Measurements from ENCODE around the gene XNDC1N. TPM values are rescaled to one million over a fixed set of nuclear protein-coding genes. Genes with fewer than 3 reads are reported as not detected.
A peak's percentile ranks its signal among the peaks of the same experiment; 100 is the strongest.

Gene XNDC1N
- total and polyA plus RNA-seq, 2 of the 13 experiments (the other 11 are each of a cell fraction or from before 2014, with no cell fraction given), result 3.4 to 7.5 TPM

DNA sequence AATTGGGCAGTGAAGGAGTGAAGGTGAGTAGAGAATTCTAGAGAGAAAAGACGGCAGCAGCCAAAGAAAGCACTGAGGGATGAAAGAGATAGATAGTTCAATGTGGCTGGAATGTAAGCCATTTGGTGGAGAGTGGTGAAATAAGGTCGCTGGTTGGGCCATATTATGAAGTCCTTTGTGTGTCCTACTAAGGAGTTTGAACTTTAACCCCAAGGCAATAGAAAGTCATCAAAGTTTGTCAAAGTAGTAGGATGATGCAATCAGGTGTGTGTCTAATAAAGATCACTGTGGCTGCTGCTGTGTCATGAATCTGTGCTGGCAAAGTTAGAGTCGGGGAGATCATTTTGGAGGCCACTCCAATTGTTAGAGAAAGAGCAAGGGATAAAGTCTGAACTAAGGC is 19.1 kb upstream of the XNDC1N start (continued):
- TF ChIP-seq, protein P1, sequence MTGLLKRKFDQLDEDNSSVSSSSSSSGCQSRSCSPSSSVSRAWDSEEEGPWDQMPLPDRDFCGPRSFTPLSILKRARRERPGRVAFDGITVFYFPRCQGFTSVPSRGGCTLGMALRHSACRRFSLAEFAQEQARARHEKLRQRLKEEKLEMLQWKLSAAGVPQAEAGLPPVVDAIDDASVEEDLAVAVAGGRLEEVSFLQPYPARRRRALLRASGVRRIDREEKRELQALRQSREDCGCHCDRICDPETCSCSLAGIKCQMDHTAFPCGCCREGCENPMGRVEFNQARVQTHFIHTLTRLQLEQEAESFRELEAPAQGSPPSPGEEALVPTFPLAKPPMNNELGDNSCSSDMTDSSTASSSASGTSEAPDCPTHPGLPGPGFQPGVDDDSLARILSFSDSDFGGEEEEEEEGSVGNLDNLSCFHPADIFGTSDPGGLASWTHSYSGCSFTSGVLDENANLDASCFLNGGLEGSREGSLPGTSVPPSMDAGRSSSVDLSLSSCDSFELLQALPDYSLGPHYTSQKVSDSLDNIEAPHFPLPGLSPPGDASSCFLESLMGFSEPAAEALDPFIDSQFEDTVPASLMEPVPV (CRISPR knock-in tag; IDR thresholded peaks at IDR 0.05), result no peak
- TF ChIP-seq ZBTB40 (IDR thresholded peaks at IDR 0.05), result peak; percentile 43
- TF ChIP-seq ZBTB40 (CRISPR knock-in tag; IDR thresholded peaks at IDR 0.05), result peak; percentile 93; the same call in 1 of the 2 replicates
- TF ChIP-seq JUNB (CRISPR knock-in tag; IDR thresholded peaks at IDR 0.05; ENCODE audit: borderline replicate concordance), result no peak
- TF ChIP-seq, protein P2, sequence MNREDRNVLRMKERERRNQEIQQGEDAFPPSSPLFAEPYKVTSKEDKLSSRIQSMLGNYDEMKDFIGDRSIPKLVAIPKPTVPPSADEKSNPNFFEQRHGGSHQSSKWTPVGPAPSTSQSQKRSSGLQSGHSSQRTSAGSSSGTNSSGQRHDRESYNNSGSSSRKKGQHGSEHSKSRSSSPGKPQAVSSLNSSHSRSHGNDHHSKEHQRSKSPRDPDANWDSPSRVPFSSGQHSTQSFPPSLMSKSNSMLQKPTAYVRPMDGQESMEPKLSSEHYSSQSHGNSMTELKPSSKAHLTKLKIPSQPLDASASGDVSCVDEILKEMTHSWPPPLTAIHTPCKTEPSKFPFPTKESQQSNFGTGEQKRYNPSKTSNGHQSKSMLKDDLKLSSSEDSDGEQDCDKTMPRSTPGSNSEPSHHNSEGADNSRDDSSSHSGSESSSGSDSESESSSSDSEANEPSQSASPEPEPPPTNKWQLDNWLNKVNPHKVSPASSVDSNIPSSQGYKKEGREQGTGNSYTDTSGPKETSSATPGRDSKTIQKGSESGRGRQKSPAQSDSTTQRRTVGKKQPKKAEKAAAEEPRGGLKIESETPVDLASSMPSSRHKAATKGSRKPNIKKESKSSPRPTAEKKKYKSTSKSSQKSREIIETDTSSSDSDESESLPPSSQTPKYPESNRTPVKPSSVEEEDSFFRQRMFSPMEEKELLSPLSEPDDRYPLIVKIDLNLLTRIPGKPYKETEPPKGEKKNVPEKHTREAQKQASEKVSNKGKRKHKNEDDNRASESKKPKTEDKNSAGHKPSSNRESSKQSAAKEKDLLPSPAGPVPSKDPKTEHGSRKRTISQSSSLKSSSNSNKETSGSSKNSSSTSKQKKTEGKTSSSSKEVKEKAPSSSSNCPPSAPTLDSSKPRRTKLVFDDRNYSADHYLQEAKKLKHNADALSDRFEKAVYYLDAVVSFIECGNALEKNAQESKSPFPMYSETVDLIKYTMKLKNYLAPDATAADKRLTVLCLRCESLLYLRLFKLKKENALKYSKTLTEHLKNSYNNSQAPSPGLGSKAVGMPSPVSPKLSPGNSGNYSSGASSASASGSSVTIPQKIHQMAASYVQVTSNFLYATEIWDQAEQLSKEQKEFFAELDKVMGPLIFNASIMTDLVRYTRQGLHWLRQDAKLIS (CRISPR knock-in tag; IDR thresholded peaks at IDR 0.05), result no peak
- TF ChIP-seq, protein P3, sequence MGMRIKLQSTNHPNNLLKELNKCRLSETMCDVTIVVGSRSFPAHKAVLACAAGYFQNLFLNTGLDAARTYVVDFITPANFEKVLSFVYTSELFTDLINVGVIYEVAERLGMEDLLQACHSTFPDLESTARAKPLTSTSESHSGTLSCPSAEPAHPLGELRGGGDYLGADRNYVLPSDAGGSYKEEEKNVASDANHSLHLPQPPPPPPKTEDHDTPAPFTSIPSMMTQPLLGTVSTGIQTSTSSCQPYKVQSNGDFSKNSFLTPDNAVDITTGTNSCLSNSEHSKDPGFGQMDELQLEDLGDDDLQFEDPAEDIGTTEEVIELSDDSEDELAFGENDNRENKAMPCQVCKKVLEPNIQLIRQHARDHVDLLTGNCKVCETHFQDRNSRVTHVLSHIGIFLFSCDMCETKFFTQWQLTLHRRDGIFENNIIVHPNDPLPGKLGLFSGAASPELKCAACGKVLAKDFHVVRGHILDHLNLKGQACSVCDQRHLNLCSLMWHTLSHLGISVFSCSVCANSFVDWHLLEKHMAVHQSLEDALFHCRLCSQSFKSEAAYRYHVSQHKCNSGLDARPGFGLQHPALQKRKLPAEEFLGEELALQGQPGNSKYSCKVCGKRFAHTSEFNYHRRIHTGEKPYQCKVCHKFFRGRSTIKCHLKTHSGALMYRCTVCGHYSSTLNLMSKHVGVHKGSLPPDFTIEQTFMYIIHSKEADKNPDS (CRISPR knock-in tag; IDR thresholded peaks at IDR 0.05), result no peak
- peak; percentile 64 for TF ChIP-seq TBL1XR1 (IDR thresholded peaks at IDR 0.05; ENCODE audit: borderline replicate concordance, low read length, partially characterized antibody)
- TF ChIP-seq JDP2 (CRISPR knock-in tag; IDR thresholded peaks at IDR 0.05; ENCODE audit: borderline replicate concordance), result no peak
- TF ChIP-seq, protein P4, sequence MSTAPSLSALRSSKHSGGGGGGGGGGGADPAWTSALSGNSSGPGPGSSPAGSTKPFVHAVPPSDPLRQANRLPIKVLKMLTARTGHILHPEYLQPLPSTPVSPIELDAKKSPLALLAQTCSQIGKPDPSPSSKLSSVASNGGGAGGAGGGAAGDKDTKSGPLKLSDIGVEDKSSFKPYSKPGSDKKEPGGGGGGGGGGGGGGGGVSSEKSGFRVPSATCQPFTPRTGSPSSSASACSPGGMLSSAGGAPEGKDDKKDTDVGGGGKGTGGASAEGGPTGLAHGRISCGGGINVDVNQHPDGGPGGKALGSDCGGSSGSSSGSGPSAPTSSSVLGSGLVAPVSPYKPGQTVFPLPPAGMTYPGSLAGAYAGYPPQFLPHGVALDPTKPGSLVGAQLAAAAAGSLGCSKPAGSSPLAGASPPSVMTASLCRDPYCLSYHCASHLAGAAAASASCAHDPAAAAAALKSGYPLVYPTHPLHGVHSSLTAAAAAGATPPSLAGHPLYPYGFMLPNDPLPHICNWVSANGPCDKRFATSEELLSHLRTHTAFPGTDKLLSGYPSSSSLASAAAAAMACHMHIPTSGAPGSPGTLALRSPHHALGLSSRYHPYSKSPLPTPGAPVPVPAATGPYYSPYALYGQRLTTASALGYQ (CRISPR knock-in tag; IDR thresholded peaks at IDR 0.05), result peak; percentile 41; the same call in 1 of the 2 replicates
- TF ChIP-seq SNAPC2 (CRISPR knock-in tag; IDR thresholded peaks at IDR 0.05), result no peak
